Measurements from ENCODE around the gene TMEM229B.

TMEM229B gene

DNA sequence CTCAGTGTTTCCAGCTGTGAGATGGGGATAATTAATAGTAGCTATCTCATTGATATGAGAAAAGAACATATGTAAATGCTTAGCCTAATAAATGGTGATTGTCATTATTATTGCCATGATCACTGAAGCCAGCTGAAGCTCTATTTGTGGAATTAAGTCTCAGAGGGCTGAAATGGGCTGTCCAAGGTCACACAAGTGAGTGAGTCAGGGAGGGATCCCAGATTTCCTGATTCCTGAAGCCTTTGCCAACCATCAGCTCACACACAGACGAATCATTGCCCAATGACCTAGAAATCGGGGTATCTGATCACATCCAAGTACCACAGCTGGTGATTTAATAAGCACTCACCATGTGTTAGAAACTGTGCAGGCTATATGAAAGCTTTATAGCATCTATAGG, 21.6 kb upstream of the TMEM229B start:
- TF ChIP-seq, protein P1, sequence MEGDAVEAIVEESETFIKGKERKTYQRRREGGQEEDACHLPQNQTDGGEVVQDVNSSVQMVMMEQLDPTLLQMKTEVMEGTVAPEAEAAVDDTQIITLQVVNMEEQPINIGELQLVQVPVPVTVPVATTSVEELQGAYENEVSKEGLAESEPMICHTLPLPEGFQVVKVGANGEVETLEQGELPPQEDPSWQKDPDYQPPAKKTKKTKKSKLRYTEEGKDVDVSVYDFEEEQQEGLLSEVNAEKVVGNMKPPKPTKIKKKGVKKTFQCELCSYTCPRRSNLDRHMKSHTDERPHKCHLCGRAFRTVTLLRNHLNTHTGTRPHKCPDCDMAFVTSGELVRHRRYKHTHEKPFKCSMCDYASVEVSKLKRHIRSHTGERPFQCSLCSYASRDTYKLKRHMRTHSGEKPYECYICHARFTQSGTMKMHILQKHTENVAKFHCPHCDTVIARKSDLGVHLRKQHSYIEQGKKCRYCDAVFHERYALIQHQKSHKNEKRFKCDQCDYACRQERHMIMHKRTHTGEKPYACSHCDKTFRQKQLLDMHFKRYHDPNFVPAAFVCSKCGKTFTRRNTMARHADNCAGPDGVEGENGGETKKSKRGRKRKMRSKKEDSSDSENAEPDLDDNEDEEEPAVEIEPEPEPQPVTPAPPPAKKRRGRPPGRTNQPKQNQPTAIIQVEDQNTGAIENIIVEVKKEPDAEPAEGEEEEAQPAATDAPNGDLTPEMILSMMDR (IDR thresholded peaks at IDR 0.05; ENCODE audit: insufficient read depth, low read depth, low read length, missing control alignments): no peak
- DNase-seq (ENCODE audit: low read depth): no peak
- H3K4me3 ChIP-seq (ENCODE audit: low read depth, low read length): no peak overlapping the region

DNA sequence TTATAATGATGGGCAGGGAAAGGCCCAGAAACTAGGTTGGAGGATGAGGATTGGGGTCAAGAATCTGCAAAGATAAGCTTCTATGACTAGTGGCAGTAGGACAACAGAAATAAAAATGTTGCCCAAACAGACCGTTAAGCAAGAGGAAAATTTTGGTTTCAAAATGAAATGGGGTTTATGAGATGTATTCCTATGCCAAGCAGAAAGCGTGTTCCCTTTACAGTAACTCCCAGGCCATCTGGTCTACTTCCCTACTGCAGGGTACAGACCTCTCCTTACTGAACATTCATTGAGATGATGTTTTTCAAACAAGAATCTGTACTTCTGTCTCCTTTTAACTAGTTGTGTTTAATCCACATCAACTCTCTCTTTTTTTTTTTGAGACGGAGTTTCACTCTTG, 20.4 kb upstream of the TMEM229B start:
- no peak overlapping the region for H3K4me3 ChIP-seq (ENCODE audit: low read depth, low read length)
- TF ChIP-seq, protein P1 (IDR thresholded peaks at IDR 0.05; ENCODE audit: insufficient read depth, low read depth, low read length, missing control alignments): no peak
- no peak for DNase-seq (ENCODE audit: low read depth)

DNA sequence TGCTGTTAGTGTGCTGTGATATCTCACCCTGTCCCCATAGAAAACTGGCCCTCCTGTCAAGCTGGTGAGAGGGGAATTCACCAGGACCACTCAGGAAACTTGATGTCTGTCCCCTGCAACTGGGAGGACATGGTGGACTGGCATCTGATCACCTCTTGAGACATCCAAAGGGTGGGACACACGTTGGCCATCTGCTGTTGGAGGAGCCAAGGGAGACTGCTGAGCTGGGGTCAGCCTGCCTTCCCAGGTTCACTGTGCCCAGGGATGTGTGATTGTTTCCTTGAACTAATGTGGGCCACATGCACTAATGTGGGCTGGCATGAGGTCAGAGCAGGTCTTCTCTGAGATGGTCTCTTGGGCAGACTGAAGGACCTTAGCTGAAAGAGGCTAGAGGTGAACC, 16.7 kb upstream of the TMEM229B start:
- no peak for DNase-seq (ENCODE audit: low read depth)
- H3K4me3 ChIP-seq (ENCODE audit: low read depth, low read length): no peak overlapping the region
- TF ChIP-seq, protein P1 (IDR thresholded peaks at IDR 0.05; ENCODE audit: insufficient read depth, low read depth, low read length, missing control alignments): no peak

DNA sequence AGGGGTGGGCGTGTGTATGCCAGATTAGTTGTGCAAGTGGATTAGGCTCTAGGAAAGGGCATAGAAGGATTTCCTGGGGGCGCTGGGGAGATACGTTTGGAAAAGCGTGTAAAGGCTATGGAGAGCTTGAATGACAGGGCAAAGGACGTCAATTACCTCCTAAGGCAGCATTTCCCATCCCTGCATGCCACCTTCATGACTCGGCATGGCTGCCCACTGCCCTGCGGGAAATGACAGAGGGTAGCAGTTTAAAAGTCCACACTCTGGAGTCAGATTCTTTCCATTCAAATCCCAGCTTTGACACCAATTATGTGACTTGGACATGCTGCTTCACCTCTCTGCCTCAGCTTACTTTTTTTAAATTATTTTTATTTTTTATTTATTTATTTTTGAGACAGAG, 14.8 kb upstream of the TMEM229B start:
- TF ChIP-seq, protein P1 (IDR thresholded peaks at IDR 0.05; ENCODE audit: insufficient read depth, low read depth, low read length, missing control alignments): no peak
- no peak overlapping the region for H3K4me3 ChIP-seq (ENCODE audit: low read depth, low read length)

DNA sequence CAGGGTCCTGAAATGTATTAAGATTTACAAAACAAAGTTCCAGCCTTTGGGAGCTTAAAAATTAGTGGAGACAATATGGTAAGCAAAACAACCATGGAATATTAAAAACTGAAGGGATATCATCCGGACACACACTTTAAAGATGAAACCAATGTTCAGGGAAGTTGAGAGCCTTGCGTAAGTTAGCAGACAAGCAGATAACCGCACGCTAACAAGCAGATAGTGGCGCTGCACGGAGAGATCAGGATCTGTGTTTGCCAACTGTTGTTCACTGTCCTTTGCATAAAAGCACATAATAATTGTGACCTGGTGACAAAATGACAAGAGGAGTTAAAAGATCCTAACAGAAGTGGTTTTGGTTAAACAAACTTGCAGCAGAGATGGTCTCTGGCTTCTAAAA, 14.3 kb upstream of the TMEM229B start:
- TF ChIP-seq, protein P1 (IDR thresholded peaks at IDR 0.05; ENCODE audit: insufficient read depth, low read depth, low read length, missing control alignments): no peak
- DNase-seq (ENCODE audit: low read depth): no peak
- H3K4me3 ChIP-seq (ENCODE audit: low read depth, low read length): no peak overlapping the region

More for the DNA sequence above, 14.8 kb upstream of the TMEM229B start:
- no peak for DNase-seq (ENCODE audit: low read depth)

DNA sequence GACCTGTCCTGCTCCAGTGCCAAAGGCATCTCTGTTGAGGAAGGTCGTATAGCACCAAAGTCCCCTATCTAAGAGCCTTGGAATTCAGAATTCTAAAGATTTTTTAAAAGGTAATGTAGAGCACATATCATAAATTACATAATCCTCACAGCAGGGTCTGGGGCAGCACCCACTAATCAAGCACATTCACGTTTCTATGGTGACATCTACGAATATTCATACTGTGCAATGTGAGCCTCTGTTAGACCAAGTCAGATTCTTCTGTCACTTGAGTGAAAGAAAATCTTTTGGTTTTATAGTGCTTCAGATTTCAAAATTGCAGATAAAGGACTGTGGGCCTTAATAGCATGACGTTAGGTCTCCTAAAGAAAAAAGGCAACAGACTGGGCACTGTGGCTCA, 13.1 kb upstream of the TMEM229B start:
- TF ChIP-seq, protein P1 (IDR thresholded peaks at IDR 0.05; ENCODE audit: insufficient read depth, low read depth, low read length, missing control alignments): no peak
- DNase-seq (ENCODE audit: low read depth): no peak
- H3K4me3 ChIP-seq (ENCODE audit: low read depth, low read length): no peak overlapping the region

DNA sequence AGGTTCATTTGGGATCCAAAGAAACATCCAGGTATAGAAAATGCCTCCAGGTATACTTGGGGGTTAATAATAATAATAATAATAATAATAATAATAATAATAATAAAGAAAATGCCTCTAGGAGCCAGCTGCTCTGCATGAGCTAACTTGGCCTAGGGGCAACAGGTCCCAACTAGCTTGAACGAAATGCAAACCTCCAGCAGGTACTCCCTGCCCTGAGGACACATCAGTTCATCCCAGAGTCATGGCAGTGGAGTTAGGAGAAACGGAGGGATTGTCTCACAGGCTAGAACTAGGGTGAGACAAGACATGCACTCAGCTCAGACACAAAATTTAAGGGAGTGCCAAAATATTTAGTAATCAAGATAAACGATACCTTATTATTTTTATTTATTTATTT, 12.5 kb upstream of the TMEM229B start:
- TF ChIP-seq, protein P1 (IDR thresholded peaks at IDR 0.05; ENCODE audit: insufficient read depth, low read depth, low read length, missing control alignments): no peak

More for the DNA sequence above, 12.5 kb upstream of the TMEM229B start:
- H3K4me3 ChIP-seq (ENCODE audit: low read depth, low read length): no peak overlapping the region
- DNase-seq (ENCODE audit: low read depth): no peak
